Subcutaneous adipose tissue (tissue), 4 donors: Measurements from ENCODE around the gene ACOXL. TPM values are rescaled to one million over a fixed set of nuclear protein-coding genes. Genes with fewer than 3 reads are reported as not detected.

Source experiments
- total RNA-seq, 4 donors: library from RNA; depleted of rRNA; stranded (reverse); fragments of >200 nt; gene quantifications; one replicate each; pipeline ENCODE4 v1.1.0, GENCODE V29; 2016
- TF ChIP-seq, protein P1 (sequence below): fragments of 450-650 bp; IDR thresholded peaks from one replicate; pipeline ENCODE4 v1.5.1; 2016; ENCODE audit warnings: low read depth, mild to moderate bottlenecking, control low read depth, antibody characterized with exemption, moderate library complexity

ACOXL gene
- total RNA-seq, 4 donors from 2014 or later: not detected

DNA sequence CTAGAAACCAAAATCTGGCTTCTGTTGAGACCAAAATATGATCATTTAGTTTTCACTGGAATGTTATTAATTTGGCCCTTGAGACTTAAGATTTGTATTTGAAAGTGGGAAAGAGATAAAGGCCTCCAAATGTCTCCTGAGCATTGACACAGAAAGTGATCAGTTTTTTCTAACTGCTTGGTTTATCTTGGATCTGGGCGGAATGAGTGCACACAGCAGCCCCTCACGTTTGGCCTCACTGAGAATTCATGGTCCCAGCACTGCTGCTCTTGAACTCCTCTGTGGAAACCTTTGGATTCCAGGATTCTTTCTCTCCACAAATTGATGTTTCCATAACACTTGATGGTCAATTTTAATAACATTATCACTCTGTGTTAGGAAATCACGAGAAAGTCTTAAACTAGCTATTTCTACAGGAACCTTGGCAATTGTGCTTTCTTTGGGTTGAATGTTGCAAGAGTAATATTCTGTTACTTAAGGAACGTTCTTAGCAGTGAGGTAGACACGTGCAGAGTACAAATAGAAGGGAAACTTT, 208.1 kb downstream of the ACOXL start:
- TF ChIP-seq, protein P1, sequence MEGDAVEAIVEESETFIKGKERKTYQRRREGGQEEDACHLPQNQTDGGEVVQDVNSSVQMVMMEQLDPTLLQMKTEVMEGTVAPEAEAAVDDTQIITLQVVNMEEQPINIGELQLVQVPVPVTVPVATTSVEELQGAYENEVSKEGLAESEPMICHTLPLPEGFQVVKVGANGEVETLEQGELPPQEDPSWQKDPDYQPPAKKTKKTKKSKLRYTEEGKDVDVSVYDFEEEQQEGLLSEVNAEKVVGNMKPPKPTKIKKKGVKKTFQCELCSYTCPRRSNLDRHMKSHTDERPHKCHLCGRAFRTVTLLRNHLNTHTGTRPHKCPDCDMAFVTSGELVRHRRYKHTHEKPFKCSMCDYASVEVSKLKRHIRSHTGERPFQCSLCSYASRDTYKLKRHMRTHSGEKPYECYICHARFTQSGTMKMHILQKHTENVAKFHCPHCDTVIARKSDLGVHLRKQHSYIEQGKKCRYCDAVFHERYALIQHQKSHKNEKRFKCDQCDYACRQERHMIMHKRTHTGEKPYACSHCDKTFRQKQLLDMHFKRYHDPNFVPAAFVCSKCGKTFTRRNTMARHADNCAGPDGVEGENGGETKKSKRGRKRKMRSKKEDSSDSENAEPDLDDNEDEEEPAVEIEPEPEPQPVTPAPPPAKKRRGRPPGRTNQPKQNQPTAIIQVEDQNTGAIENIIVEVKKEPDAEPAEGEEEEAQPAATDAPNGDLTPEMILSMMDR: no peak

DNA sequence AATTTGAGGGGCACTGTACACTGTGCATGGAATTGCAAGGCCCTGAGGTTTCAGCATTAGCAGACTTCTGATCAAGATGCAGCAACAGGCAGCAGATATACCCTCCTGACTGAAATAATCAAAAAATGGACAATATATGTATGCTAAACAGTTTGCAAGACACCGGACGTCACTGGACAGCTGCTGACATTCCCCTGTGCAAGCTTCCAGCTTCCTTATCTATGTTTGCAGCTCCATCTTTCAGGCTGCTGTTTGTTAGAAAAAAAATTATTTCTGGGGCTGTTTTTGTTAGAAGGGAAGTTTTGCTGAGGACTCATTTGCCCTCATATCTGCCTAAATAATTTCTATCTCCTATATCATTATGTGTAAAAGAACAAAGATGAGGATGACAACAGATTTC, 208.9 kb downstream of the ACOXL start:
- TF ChIP-seq, protein P1: no peak

DNA sequence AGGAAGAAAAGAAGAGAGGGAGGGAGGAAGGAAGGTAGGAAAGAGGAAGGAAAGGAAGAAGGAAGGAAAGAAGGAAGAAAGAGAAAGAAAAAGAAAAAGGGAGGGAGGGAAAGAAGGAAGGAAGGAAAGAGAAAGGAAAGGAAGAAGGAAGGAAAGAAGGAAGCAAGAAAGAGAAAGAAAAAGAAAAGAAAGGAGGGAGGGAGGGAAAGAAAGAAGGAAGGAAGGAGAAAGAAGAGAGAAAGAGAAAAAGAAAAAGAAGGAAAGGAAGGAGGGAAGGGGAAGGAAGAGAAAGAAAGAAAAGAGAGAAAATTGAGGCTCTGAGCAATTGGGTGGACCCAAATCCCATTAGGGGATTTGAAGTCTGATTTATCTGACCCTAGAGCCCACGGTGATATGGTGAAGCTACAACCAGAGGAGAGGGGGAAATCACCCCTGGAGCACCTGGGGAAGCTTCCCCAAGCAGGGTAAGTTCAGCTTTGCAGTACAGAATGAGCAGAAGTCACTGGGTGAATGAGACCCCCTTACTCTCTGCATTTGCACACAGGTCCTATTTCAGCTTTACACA, 210.8 kb downstream of the ACOXL start:
- TF ChIP-seq, protein P1: no peak

DNA sequence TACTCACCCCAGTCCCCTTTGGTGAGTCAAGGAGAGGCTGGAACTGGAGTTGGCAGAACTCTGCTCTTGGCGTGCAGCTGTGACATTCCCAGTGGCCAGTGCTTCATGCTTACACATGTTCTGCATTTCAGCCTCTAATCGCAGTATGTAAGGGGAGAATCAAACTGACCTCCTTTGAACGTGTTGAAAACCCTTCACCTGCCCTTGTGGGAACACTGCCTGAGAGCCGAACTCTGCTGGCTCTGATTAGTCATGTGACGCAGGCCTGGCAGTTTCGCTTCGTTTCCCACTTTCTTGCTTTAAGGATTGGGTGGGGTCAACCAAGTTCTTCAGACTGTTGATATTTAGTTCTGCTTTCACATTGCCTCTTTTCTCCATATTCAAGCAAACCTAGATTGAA, 214.5 kb downstream of the ACOXL start:
- TF ChIP-seq, protein P1: no peak

DNA sequence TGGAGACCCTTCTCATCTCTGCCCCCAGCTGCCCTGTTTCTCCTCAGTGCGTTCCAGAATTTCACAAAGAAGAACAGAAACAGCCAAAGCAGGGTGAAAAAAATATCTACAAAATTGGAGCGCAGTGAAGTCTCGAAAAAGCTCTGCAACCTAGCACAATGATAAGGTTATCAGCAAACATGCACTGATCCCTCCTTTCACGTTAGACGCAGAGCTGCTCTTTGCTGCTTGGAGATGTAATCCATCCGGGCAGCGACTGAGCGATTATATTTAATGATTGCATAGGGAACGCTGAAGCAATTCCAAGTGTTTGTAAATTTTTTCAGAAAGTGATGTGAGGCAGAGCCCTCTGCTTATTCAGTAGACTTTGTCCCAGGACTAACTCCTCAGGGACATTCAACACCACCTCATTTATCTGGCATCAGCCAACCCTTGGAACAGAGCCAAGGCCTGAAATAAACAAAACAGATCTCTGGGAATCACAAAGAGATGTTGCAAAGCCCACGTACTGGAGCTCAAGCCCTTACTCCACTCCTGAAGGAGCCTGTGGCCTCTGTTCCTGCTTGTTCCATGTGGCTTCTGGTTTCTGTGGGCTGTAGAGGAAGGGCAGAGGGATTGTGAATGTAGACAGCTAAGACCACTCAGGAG, 215.8 kb downstream of the ACOXL start:
- TF ChIP-seq, protein P1: no peak

DNA sequence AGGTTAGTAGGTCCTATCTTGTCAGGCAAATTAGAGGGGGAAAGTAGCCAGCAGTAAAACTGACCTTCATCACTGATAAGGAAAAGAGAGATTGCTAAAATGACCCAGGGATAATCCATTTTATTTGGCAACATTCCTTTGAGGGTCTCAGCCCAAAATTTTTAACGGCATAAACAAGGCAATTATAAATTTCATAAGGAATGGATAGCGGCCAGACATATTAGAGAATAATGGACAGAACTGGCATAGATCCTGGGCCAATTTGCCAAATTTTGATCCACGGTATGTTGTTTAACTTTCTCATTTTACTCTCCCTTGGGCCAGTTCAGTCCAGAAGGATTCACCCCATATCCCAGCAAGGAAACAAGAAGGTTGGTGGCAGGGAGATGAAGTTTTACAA, 217.9 kb downstream of the ACOXL start:
- TF ChIP-seq, protein P1: no peak

DNA sequence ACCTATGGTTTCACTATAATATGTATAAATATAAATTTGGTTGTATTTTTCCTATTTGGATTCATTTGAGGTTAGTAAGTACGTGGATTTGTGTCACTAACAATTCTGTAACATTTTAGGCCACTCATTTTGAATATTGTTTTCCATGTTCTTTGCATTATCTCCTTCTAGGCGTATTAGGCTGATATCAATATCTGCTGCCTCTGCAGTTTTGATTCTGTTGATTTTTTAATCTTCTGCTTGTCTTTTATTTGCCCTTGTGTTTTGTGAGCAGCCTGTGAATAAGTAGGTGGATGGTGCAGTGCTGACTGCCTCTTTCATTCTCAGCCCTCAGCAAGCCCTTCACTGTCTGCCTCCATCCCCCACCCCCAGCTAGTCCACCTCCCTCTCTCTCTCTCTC, 222.7 kb downstream of the ACOXL start:
- TF ChIP-seq, protein P1: no peak
